GM19328 (cell line): ENCODE results near the gene PRSS50.
"Not testable (repeated sequence)": the region's sequence is repeated elsewhere in the genome, so short reads cannot be mapped to it uniquely, and the experiment has no call there.

Experiments
- ATAC-seq: cut with Tn5 transposase; IDR thresholded peaks from one replicate; pipeline ENCODE4 v1.9.1; 2021; ENCODE audit warnings: mild to moderate bottlenecking, moderate library complexity; ENCODE audit not compliant: unreplicated experiment

The PRSS50 gene

GRCh38 chr3:46717447-46718231 is at the start of gene PRSS50:
TSS of gene PRSS50 (minus strand) at chr3:46717869. CDS start at chr3:46717824, 45 bp downstream.
- ATAC-seq = no peak

GRCh38 chr3:46764206-46764605 is 46.5 kb upstream of the PRSS50 start:
- ATAC-seq = no peak

GRCh38 chr3:46763178-46763577 is 45.5 kb upstream of the PRSS50 start:
- ATAC-seq = no peak

- ATAC-seq = no peak
Observed at GRCh38 chr3:46759239-46760167, 41.8 kb upstream of the PRSS50 start.

- ATAC-seq = no peak
Observed at GRCh38 chr3:46756642-46757041, 39.0 kb upstream of the PRSS50 start.

- no peak for ATAC-seq
Observed at GRCh38 chr3:46755646-46756045, 38.0 kb upstream of the PRSS50 start.

GRCh38 chr3:46753127-46753526 is 35.5 kb upstream of the PRSS50 start:
- ATAC-seq = not testable (repeated sequence)

GRCh38 chr3:46750555-46751038 is 32.9 kb upstream of the PRSS50 start:
- no peak for ATAC-seq

- no peak for ATAC-seq
Observed at GRCh38 chr3:46749129-46749528, 31.5 kb upstream of the PRSS50 start.

- no peak for ATAC-seq
Observed at GRCh38 chr3:46748170-46748569, 30.5 kb upstream of the PRSS50 start.

- no peak for ATAC-seq
Observed at GRCh38 chr3:46746711-46747110, 29.0 kb upstream of the PRSS50 start.

GRCh38 chr3:46742992-46743585 is 25.4 kb upstream of the PRSS50 start:
- ATAC-seq = no peak

- ATAC-seq = not testable (repeated sequence)
Observed at GRCh38 chr3:46739565-46739964, 21.9 kb upstream of the PRSS50 start.

- ATAC-seq = no peak
Observed at GRCh38 chr3:46737329-46737731, 19.7 kb upstream of the PRSS50 start.

GRCh38 chr3:46736006-46736872 is 18.6 kb upstream of the PRSS50 start:
- ATAC-seq = no peak

GRCh38 chr3:46734773-46735172 is 17.1 kb upstream of the PRSS50 start:
- no peak for ATAC-seq

GRCh38 chr3:46733026-46733800 is 15.5 kb upstream of the PRSS50 start:
- no peak for ATAC-seq

- no peak for ATAC-seq
Observed at GRCh38 chr3:46731795-46732194, 14.1 kb upstream of the PRSS50 start.

- ATAC-seq = no peak
Observed at GRCh38 chr3:46730819-46731218, 13.2 kb upstream of the PRSS50 start.

GRCh38 chr3:46729038-46729437 is 11.4 kb upstream of the PRSS50 start:
- ATAC-seq = no peak
